Coronary artery (tissue), 2 donors: ENCODE measurements around the gene PPP1R1A.

ENCODE experiments used
- DNase-seq: peaks from one replicate; pipeline ENCODE4 v3.0.0-alpha.2; 2017; ENCODE audit warnings: low spot score
- H3K27ac ChIP-seq, 2 donors: fragments of 200-600 bp; sonication (generic); one replicate each; pipeline ENCODE4 v1.5.1; 2016 to 2019
- H3K4me3 ChIP-seq: fragments of 200-600 bp; sonication (generic); 2 replicates; pipeline ENCODE4 v1.5.1; 2016; ENCODE audit warnings: mild to moderate bottlenecking, moderate library complexity
- CTCF ChIP-seq: fragments of 200-600 bp; sonication (generic); IDR thresholded peaks from one replicate; pipeline ENCODE4 v1.5.1; 2019; ENCODE audit warnings: antibody characterized with exemption

Gene PPP1R1A

GRCh38 chr12:54588110-54588889, at the start of gene PPP1R1A:
Gene PPP1R1A (minus strand): TSS chr12:54588659. CDS start chr12:54588488, 171 bp downstream.
- Histone ChIP-seq H3K27ac (peak within 1 kb of the TSS; percentile 62 to 65), H3K4me3 (peak within 1 kb of the TSS; percentile 82)
- TF ChIP-seq CTCF = no peak
- no peak for DNase-seq

- no peak for DNase-seq
- no peak within 1 kb of the TSS for H3K27ac ChIP-seq
- TF ChIP-seq CTCF = no peak
- H3K4me3 ChIP-seq = no peak within 1 kb of the TSS
Observed at GRCh38 chr12:54634795-54635194, 46.3 kb upstream of the PPP1R1A start, which contains the start of gene LACRT. Gene LACRT (minus strand): TSS chr12:54634895. CDS start chr12:54634841, 54 bp downstream.

- Histone ChIP-seq H3K27ac (no peak overlapping the region), H3K4me3 (no peak overlapping the region)
- no peak for DNase-seq
- TF ChIP-seq CTCF = no peak
Observed at GRCh38 chr12:54631988-54632728, 43.7 kb upstream of the PPP1R1A start.

- DNase-seq = no peak
- Histone ChIP-seq H3K4me3 (no peak overlapping the region), H3K27ac (no peak overlapping the region)
- no peak for TF ChIP-seq CTCF
Observed at GRCh38 chr12:54631551-54631950, 43.1 kb upstream of the PPP1R1A start.

GRCh38 chr12:54629925-54630324, 41.5 kb upstream of the PPP1R1A start:
- no peak for TF ChIP-seq CTCF
- peak; percentile 8 for DNase-seq

GRCh38 chr12:54628186-54628846, 39.9 kb upstream of the PPP1R1A start:
- no peak overlapping the region for H3K27ac ChIP-seq
- no peak overlapping the region for H3K4me3 ChIP-seq
- DNase-seq = peak; percentile 40
- no peak for TF ChIP-seq CTCF

More at GRCh38 chr12:54629925-54630324, 41.5 kb upstream of the PPP1R1A start:
- H3K4me3 ChIP-seq = no peak overlapping the region
- H3K27ac ChIP-seq = no peak overlapping the region
